Esophagus muscularis mucosa (tissue), 4 donors: ENCODE measurements around the gene POLE3.

Experiments used
- EP300 ChIP-seq: sonication (generic); formaldehyde crosslinking; IDR thresholded peaks from one replicate; pipeline ENCODE4 v1.6.1; 2017; ENCODE audit warnings: antibody characterized with exemption
- POLR2A ChIP-seq: fragments of 450-650 bp; IDR thresholded peaks from one replicate; pipeline ENCODE4 v1.6.1; 2017; ENCODE audit warnings: antibody characterized with exemption, moderate library complexity, mild to moderate bottlenecking, low read depth
- POLR2AphosphoS5 ChIP-seq, 2 donors: sonication (generic); formaldehyde crosslinking; IDR thresholded peaks; one replicate each; pipeline ENCODE4 v1.6.1; 2017; ENCODE audit warnings: antibody characterized with exemption in 2 of 2
- TF ChIP-seq, protein P1 (sequence below), 3 experiments: fragments of 200-600 bp in 2 of 3; fragments of 450-650 bp in 1 of 3; sonication (generic) in 2 of 3; IDR thresholded peaks; one replicate each; pipeline ENCODE4 v1.5.1; 2017 to 2019; ENCODE audit warnings: antibody characterized with exemption in 3 of 3, mild to moderate bottlenecking in 2 of 3, moderate library complexity in 1 of 3

DNA sequence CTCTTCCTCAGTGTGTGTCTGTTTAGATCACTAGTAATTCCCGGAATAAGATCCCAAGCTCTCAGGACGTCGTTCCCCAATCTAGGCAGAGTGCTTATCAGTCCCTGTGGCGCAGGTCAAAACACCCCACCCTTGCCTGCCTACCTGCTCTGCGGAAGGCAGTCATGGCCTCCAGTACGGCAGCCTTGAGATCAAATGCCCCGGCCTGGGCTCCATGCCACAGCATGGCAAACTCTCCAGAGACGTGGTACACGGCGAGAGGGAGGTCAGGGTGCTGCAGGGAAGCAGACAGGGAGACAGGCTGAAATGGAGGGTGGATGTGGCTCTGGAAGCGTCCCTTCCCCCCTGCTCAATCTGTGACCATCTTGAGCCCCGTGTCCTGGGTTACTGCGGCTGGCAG lies 21.6 kb downstream of the POLE3 start:
- TF ChIP-seq POLR2A (no peak), POLR2AphosphoS5 (IDR thresholded peaks at IDR 0.05) (no peak), EP300 (no peak)
- TF ChIP-seq, protein P1, sequence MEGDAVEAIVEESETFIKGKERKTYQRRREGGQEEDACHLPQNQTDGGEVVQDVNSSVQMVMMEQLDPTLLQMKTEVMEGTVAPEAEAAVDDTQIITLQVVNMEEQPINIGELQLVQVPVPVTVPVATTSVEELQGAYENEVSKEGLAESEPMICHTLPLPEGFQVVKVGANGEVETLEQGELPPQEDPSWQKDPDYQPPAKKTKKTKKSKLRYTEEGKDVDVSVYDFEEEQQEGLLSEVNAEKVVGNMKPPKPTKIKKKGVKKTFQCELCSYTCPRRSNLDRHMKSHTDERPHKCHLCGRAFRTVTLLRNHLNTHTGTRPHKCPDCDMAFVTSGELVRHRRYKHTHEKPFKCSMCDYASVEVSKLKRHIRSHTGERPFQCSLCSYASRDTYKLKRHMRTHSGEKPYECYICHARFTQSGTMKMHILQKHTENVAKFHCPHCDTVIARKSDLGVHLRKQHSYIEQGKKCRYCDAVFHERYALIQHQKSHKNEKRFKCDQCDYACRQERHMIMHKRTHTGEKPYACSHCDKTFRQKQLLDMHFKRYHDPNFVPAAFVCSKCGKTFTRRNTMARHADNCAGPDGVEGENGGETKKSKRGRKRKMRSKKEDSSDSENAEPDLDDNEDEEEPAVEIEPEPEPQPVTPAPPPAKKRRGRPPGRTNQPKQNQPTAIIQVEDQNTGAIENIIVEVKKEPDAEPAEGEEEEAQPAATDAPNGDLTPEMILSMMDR (IDR thresholded peaks at IDR 0.05) = no peak
